ENCODE measurements around the gene ATP5F1D.

ATP5F1D gene

GRCh38 chr19:1229056-1229923 lies 12.3 kb upstream of the ATP5F1D start:
- no peak overlapping the region for H3K27ac ChIP-seq
- POLR2A ChIA-PET (ENCODE audit: low non-redundant PET), result no interaction called here
- CTCF ChIA-PET, result interaction anchor here (1.4 kb wide), 1 partner anchor 11 kb away, joined by 3 read pairs; no protein-coding TSS in a partner anchor
- DNase-seq (ENCODE audit: low spot score), result no peak
- TF ChIP-seq, protein P1, sequence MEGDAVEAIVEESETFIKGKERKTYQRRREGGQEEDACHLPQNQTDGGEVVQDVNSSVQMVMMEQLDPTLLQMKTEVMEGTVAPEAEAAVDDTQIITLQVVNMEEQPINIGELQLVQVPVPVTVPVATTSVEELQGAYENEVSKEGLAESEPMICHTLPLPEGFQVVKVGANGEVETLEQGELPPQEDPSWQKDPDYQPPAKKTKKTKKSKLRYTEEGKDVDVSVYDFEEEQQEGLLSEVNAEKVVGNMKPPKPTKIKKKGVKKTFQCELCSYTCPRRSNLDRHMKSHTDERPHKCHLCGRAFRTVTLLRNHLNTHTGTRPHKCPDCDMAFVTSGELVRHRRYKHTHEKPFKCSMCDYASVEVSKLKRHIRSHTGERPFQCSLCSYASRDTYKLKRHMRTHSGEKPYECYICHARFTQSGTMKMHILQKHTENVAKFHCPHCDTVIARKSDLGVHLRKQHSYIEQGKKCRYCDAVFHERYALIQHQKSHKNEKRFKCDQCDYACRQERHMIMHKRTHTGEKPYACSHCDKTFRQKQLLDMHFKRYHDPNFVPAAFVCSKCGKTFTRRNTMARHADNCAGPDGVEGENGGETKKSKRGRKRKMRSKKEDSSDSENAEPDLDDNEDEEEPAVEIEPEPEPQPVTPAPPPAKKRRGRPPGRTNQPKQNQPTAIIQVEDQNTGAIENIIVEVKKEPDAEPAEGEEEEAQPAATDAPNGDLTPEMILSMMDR (conservative IDR thresholded peaks at IDR 0.05; ENCODE audit: low read depth), result no peak

DNA sequence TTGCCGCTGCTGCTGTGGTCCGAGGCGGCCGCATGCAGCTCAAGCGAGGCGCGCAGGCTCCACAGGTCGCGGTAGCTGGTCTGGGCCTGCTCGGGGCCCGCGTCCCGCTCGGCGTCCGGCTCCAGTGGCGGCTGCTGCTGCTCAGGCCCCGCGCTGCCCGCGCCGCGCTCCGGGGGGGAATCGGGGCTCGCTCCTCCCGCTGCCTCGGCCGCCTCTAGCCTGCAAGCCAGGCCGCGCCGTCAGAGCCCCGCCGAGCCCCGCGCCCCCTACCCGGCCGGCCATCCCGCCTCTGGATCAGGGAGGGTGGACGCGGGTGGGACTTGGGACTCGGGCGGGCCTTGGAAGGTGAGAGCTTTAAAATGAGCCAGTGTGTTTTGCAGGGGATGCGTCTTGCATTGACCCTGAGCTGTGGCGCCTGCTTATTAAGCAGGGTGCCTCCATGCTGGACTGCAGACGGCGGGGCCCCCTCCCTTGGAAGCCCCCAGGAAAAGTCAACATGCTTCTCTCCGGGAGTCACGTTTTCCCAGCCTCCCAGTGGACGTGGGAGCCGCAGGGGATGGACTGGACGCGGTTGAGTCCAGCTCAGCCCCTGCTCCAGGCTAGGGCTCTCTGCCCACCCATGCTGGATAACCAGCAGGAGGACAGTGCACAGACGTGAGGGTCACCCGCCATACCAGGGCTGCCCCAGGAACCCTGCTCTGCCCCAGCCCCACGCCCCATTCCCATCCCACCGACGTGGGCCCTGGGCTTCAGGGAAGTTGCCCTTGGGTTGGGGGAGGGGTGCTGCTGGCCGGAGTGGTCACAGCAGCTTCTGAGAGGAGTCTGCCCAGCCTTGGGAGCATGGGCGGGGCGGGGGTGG lies 11.4 kb upstream of the ATP5F1D start:
- CTCF ChIA-PET, result interaction anchor here (0.5 to 1.4 kb wide), 2 partner anchors 10 to 86 kb away, joined by 3 read pairs; no protein-coding TSS in a partner anchor

GRCh38 chr19:1230783-1231489 lies 10.6 kb upstream of the ATP5F1D start:
- TF ChIP-seq, protein P1 (conservative IDR thresholded peaks at IDR 0.05; ENCODE audit: low read depth), result no peak
- H3K27ac ChIP-seq, result peak overlapping the region; percentile 3; the same call in 1 of the 2 replicates
- ChIA-PET CTCF (interaction anchor here (1.4 kb wide), 1 partner anchor 10 kb away, joined by 3 read pairs; no protein-coding TSS in a partner anchor), POLR2A (ENCODE audit: low non-redundant PET) (no interaction called here)
- no peak for DNase-seq (ENCODE audit: low spot score)

More for the DNA sequence above, 11.4 kb upstream of the ATP5F1D start:
- peak overlapping the region; percentile 3; the same call in 1 of the 2 replicates for H3K27ac ChIP-seq
- DNase-seq (ENCODE audit: low spot score), result no peak
- TF ChIP-seq, protein P1 (conservative IDR thresholded peaks at IDR 0.05; ENCODE audit: low read depth), result no peak
- POLR2A ChIA-PET (ENCODE audit: low non-redundant PET), result interaction anchor here (0.6 kb wide), 1 partner anchor 56 kb away, joined by 4 read pairs; no protein-coding TSS in a partner anchor

GRCh38 chr19:1231729-1232637 lies 9.6 kb upstream of the ATP5F1D start:
- CTCF ChIA-PET, result interaction anchor here (0.5 to 1.8 kb wide), 8 partner anchors 9 to 56 kb away, joined by 3 to 8 read pairs (median 4); no protein-coding TSS in a partner anchor
- TF ChIP-seq, protein P1 (conservative IDR thresholded peaks at IDR 0.05; ENCODE audit: low read depth), result no peak
- POLR2A ChIA-PET (ENCODE audit: low non-redundant PET), result interaction anchor here (0.7 kb wide), 1 partner anchor 37 kb away, joined by 4 read pairs; no protein-coding TSS in a partner anchor
- peak overlapping the region; percentile 77 for H3K27ac ChIP-seq
- no peak for DNase-seq (ENCODE audit: low spot score)

DNA sequence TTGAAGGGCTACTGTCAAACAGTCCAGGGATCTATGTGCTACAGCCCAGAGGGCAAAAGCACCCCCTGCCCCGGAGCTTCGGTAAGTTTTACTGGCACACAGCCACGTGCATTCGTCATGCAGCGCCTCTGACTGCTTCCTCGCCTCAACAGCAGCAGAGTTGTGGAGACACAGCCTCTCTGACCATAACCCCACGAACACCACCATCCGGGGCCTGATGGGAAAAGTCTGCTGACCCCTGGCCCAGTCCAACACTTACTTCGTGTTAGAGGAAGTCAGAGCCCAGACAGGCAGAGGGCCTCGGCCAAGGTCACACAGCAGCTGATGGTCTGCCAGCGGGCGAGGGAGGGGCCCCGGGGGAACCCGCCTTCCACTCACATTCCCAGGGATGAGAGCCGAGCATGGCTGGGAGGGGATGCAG lies 8.9 kb upstream of the ATP5F1D start:
- CTCF ChIA-PET, result interaction anchor here (0.5 to 1.8 kb wide), 4 partner anchors 8 to 26 kb away, joined by 3 to 7 read pairs (median 4); no protein-coding TSS in a partner anchor
- POLR2A ChIA-PET (ENCODE audit: low non-redundant PET), result interaction anchor here (0.7 kb wide), 1 partner anchor 36 kb away, joined by 4 read pairs; no protein-coding TSS in a partner anchor

More for the DNA sequence above, 8.9 kb upstream of the ATP5F1D start:
- TF ChIP-seq, protein P1 (conservative IDR thresholded peaks at IDR 0.05; ENCODE audit: low read depth), result no peak
- peak; percentile 39 for DNase-seq (ENCODE audit: low spot score)
- peak overlapping the region; percentile 77 for H3K27ac ChIP-seq

All from RWPE1 (cell line).